Measurements from ENCODE around the gene CLEC10A. TPM values are rescaled to one million over a fixed set of nuclear protein-coding genes. Genes with fewer than 3 reads are reported as not detected.
A peak's percentile ranks its signal among the peaks of the same experiment; 100 is the strongest.
"Not testable (repeated sequence)": the region's sequence is repeated elsewhere in the genome, so short reads cannot be mapped to it uniquely, and the experiment has no call there.

Gene CLEC10A
- polyA plus RNA-seq, 4 donors: 1.1 to 2.3 (median 1.3) TPM

- DNase-seq (ENCODE audit: low read depth in 4 of 4, low spot score in 2 of 4): no peak
Observed at GRCh38 chr17:7077911-7078546, 2.0 kb downstream of the CLEC10A start.

GRCh38 chr17:7074931-7075330, 5.1 kb downstream of the CLEC10A start:
- no peak for DNase-seq (ENCODE audit: low read depth in 4 of 4, low spot score in 2 of 4)

GRCh38 chr17:7072406-7072805, 7.6 kb downstream of the CLEC10A start:
- no peak for DNase-seq (ENCODE audit: low read depth in 4 of 4, low spot score in 2 of 4)

GRCh38 chr17:7070712-7071111, 9.3 kb downstream of the CLEC10A start:
- DNase-seq (ENCODE audit: low read depth in 4 of 4, low spot score in 2 of 4): no peak

- no peak for DNase-seq (ENCODE audit: low read depth in 4 of 4, low spot score in 2 of 4)
Observed at GRCh38 chr17:7068268-7068667, 11.8 kb downstream of the CLEC10A start.

- DNase-seq (ENCODE audit: low read depth in 4 of 4, low spot score in 2 of 4): no peak
Observed at GRCh38 chr17:7067198-7067597, 12.9 kb downstream of the CLEC10A start.

- DNase-seq (ENCODE audit: low read depth in 4 of 4, low spot score in 2 of 4): no peak
Observed at GRCh38 chr17:7064261-7064660, 15.8 kb downstream of the CLEC10A start.

GRCh38 chr17:7063518-7064094, 16.4 kb downstream of the CLEC10A start:
- DNase-seq (ENCODE audit: low read depth in 4 of 4, low spot score in 2 of 4): no peak

GRCh38 chr17:7060165-7060891, 19.7 kb downstream of the CLEC10A start:
- no peak for DNase-seq (ENCODE audit: low read depth in 4 of 4, low spot score in 2 of 4)

GRCh38 chr17:7058831-7059447, 21.1 kb downstream of the CLEC10A start:
- DNase-seq (ENCODE audit: low read depth in 4 of 4, low spot score in 2 of 4): no peak

GRCh38 chr17:7056386-7056785, 23.7 kb downstream of the CLEC10A start:
- no peak for DNase-seq (ENCODE audit: low read depth in 4 of 4, low spot score in 2 of 4)

- not testable (repeated sequence) for DNase-seq (ENCODE audit: low read depth in 4 of 4, low spot score in 2 of 4)
Observed at GRCh38 chr17:7050583-7050982, 29.5 kb downstream of the CLEC10A start.

GRCh38 chr17:7048968-7049367, 31.1 kb downstream of the CLEC10A start:
- DNase-seq (ENCODE audit: low read depth in 4 of 4, low spot score in 2 of 4): no peak

GRCh38 chr17:7047566-7047965, 32.5 kb downstream of the CLEC10A start:
- DNase-seq (ENCODE audit: low read depth in 4 of 4, low spot score in 2 of 4): no peak

GRCh38 chr17:7046725-7047397, 33.2 kb downstream of the CLEC10A start:
- DNase-seq (ENCODE audit: low read depth in 4 of 4, low spot score in 2 of 4): not testable (repeated sequence)

GRCh38 chr17:7046127-7046724, 33.8 kb downstream of the CLEC10A start:
- DNase-seq (ENCODE audit: low read depth in 4 of 4, low spot score in 2 of 4): no peak

- DNase-seq (ENCODE audit: low read depth in 4 of 4, low spot score in 2 of 4): peak in 1 of 4 donors; percentile 81
Observed at GRCh38 chr17:7045492-7046126, 34.4 kb downstream of the CLEC10A start.

GRCh38 chr17:7043497-7044198, 36.4 kb downstream of the CLEC10A start, which contains the start of gene SLC16A11:
SLC16A11 (minus strand) TSS chr17:7044092; CDS start chr17:7043513, 579 bp downstream.
- DNase-seq (ENCODE audit: low read depth in 4 of 4, low spot score in 2 of 4): no peak

GRCh38 chr17:7043182-7043496, 36.9 kb downstream of the CLEC10A start:
- no peak for DNase-seq (ENCODE audit: low read depth in 4 of 4, low spot score in 2 of 4)
